CD4-positive, CD25-positive, alpha-beta regulatory T cell (primary cell): ENCODE results near the gene CLCA4. TPM values are rescaled to one million over a fixed set of nuclear protein-coding genes. Genes with fewer than 3 reads are reported as not detected.

Experiments
- ATAC-seq, 2 donors: fragments of 150-1000 bp; cut with Tn5 transposase; one replicate each; pipeline ENCODE4 v1.10.0; 2021; ENCODE audit warnings: low read depth in 2 of 2, moderate number of reproducible peaks in 2 of 2, moderate library complexity in 1 of 2
- DNase-seq, 3 donors: peaks; one replicate each; pipeline versions ENCODE4 v3.0.0 to v3.0.0-alpha.2; 2012 to 2022; ENCODE audit warnings: mixed read lengths in 1 of 3
- H3K27ac ChIP-seq: one replicate; pipeline ENCODE4 v1.7.0; 2013; ENCODE audit warnings: mild to moderate bottlenecking, low read length; ENCODE audit not compliant: insufficient read depth, poor library complexity, severe bottlenecking
- H3K27me3 ChIP-seq: one replicate; pipeline ENCODE4 v1.7.0; 2013; ENCODE audit warnings: low read length; ENCODE audit not compliant: control insufficient read depth, insufficient read depth
- H3K36me3 ChIP-seq: one replicate; pipeline ENCODE4 v1.7.0; 2013; ENCODE audit warnings: mild to moderate bottlenecking, low read length, moderate library complexity; ENCODE audit not compliant: control insufficient read depth, insufficient read depth
- H3K4me1 ChIP-seq: 2 replicates; pipeline ENCODE4 v1.7.0; 2013; ENCODE audit warnings: mild to moderate bottlenecking, low read length; ENCODE audit not compliant: insufficient read depth, control insufficient read depth, poor library complexity, severe bottlenecking
- H3K4me3 ChIP-seq: one replicate; pipeline ENCODE4 v1.7.0; 2013; ENCODE audit warnings: low read depth, mild to moderate bottlenecking, low read length, moderate library complexity
- H3K9me3 ChIP-seq, 2 experiments: 1 replicate in 1 of 2; 2 replicates in 1 of 2; pipeline ENCODE4 v1.7.0; 2013; ENCODE audit warnings: low read length in 2 of 2, mild to moderate bottlenecking in 1 of 2, moderate library complexity in 1 of 2; ENCODE audit not compliant: control insufficient read depth in 2 of 2
- H3K27ac Mint-ChIP-seq, 3 donors: one replicate each; pipeline ENCODE4 v1.8.0; 2020 to 2022; ENCODE audit warnings: mild to moderate bottlenecking in 3 of 3, mixed read lengths in 3 of 3, moderate library complexity in 2 of 3
- H3K27me3 Mint-ChIP-seq: one replicate; pipeline ENCODE4 v1.8.0; 2022; ENCODE audit warnings: mild to moderate bottlenecking, mixed read lengths
- H3K36me3 Mint-ChIP-seq: one replicate; pipeline ENCODE4 v1.8.0; 2020; ENCODE audit warnings: mixed read lengths
- H3K4me1 Mint-ChIP-seq, 4 donors: one replicate each; pipeline ENCODE4 v1.8.0; 2020 to 2022; ENCODE audit warnings: mixed read lengths in 4 of 4, mild to moderate bottlenecking in 1 of 4
- H3K4me3 Mint-ChIP-seq, 4 donors: one replicate each; pipeline ENCODE4 v1.8.0; 2020 to 2022; ENCODE audit warnings: mild to moderate bottlenecking in 4 of 4, mixed read lengths in 4 of 4, moderate library complexity in 3 of 4
- H3K9me3 Mint-ChIP-seq, 7 donors: one replicate each; pipeline ENCODE4 v1.8.0; 2020 to 2022; ENCODE audit warnings: mixed read lengths in 7 of 7, mild to moderate bottlenecking in 3 of 7, moderate library complexity in 2 of 7
- polyA plus RNA-seq, 4 donors: library from polyadenylated mRNA; unstranded; fragments of 300-500 nt; fragmentation: Illumina TruSeq; gene quantifications; one replicate each; pipeline ENCODE4 v1.2.3, GENCODE V29; 2021
- total RNA-seq: library from RNA; stranded (reverse); gene quantifications from one replicate; pipeline ENCODE4 v1.2.3, GENCODE V29; 2022

CLCA4 gene
- total and polyA plus RNA-seq, 5 donors from 2014 or later = not detected

DNA sequence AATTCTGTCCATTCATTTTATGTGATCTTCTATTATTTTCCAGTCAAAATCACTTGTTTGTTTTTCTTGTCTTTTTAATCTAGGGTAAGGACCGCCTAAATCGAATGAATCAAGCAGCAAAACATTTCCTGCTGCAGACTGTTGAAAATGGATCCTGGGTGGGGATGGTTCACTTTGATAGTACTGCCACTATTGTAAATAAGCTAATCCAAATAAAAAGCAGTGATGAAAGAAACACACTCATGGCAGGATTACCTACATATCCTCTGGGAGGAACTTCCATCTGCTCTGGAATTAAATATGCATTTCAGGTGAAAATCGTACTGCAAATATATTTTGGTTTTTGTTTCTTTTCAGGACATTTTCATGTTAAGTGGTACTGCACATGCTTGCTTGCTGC, 20.5 kb downstream of the CLCA4 start:
- Histone ChIP-seq H3K4me3 (no peak overlapping the region), H3K27me3 (peaks cover 3% of the 10 kb centered on the region), H3K9me3 (no peaks in the 10 kb centered on the region), H3K27ac (no peak overlapping the region), H3K4me1 (no peaks in the 10 kb centered on the region), H3K36me3 (no peaks in the 10 kb centered on the region)
- H3K36me3 Mint-ChIP-seq = no peaks in the 10 kb centered on the region
- no peak overlapping the region for H3K27ac Mint-ChIP-seq
- no peaks in the 10 kb centered on the region for H3K9me3 Mint-ChIP-seq
- DNase-seq = no peak
- peaks cover 9% of the 10 kb centered on the region for H3K27me3 Mint-ChIP-seq
- H3K4me1 Mint-ChIP-seq = no peaks in the 10 kb centered on the region
- H3K4me3 Mint-ChIP-seq = no peak overlapping the region
- ATAC-seq = no peak

DNA sequence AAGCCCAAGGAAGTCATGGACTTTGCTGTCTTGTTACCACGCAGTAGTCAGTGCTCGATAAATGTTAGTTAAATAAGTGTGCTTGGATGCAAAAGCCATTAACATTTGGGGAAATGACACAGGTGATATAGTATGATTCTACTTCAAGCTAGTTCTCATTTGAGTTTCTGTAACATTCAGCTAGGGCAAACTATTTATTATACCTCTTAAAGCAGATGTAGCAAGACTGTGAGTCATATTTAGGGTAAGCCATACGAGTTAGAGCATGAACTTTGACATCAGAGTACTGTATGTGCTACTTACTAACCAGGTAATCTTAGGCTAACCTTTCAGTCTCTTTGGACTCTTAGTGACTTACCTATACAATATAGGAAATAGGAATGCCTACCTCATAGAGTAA, 21.0 kb downstream of the CLCA4 start:
- no peaks in the 10 kb centered on the region for H3K36me3 ChIP-seq
- DNase-seq (no peak), ATAC-seq (no peak)
- H3K27ac Mint-ChIP-seq = no peak overlapping the region
- H3K27me3 ChIP-seq = peaks cover 3% of the 10 kb centered on the region
- no peaks in the 10 kb centered on the region for H3K4me1 Mint-ChIP-seq
- H3K9me3 ChIP-seq = no peaks in the 10 kb centered on the region
- no peak overlapping the region for H3K4me3 ChIP-seq
- H3K9me3 Mint-ChIP-seq = no peaks in the 10 kb centered on the region
- H3K27ac ChIP-seq = no peak overlapping the region
- peaks cover 9% of the 10 kb centered on the region for H3K27me3 Mint-ChIP-seq
- no peaks in the 10 kb centered on the region for H3K4me1 ChIP-seq
- H3K4me3 Mint-ChIP-seq = no peak overlapping the region
- no peaks in the 10 kb centered on the region for H3K36me3 Mint-ChIP-seq

DNA sequence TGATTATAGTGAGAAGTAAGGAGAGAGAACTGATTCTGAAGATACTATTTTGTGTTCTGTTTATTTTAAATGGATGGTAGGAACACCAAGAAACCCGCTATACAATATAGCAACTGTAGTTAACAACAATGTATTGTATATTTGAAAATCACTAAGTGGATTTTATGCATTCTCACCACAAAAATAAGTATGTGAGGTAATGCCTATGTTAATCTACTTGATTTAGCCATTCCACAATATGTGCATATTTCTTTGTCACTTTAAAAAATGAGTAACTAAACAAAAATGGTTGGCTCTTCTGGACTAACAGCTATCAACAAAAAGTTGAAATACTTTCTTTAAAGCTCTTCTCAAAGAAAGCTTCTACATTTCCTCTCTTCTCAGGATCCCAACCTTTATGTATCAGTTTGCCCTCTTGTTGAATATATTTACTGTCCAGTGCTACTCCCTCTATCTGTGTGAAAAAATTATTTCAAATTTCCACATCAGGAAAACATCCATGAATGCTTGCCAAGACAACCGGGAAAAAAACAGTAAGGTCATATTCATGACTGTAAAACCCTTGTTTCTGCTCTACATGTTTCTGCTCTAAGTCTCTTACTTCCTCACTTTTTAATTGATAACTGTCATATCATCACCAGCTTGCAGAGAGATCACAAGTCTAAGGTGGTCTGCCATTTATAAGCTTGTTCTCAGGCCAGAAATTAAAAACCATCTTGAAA, 27.0 kb downstream of the CLCA4 start:
- Histone ChIP-seq H3K9me3 (no peaks in the 10 kb centered on the region), H3K27me3 (peaks cover 3% of the 10 kb centered on the region), H3K36me3 (no peaks in the 10 kb centered on the region), H3K27ac (no peak overlapping the region), H3K4me1 (no peaks in the 10 kb centered on the region), H3K4me3 (no peak overlapping the region)
- H3K4me1 Mint-ChIP-seq = no peaks in the 10 kb centered on the region
- peaks cover 0 to 1% (median 0%) of the 10 kb centered on the region in 7 donors for H3K9me3 Mint-ChIP-seq
- no peak for ATAC-seq
- DNase-seq = no peak
- H3K36me3 Mint-ChIP-seq = no peaks in the 10 kb centered on the region
- peaks cover 15% of the 10 kb centered on the region for H3K27me3 Mint-ChIP-seq
- H3K27ac Mint-ChIP-seq = no peak overlapping the region
- H3K4me3 Mint-ChIP-seq = no peak overlapping the region

DNA sequence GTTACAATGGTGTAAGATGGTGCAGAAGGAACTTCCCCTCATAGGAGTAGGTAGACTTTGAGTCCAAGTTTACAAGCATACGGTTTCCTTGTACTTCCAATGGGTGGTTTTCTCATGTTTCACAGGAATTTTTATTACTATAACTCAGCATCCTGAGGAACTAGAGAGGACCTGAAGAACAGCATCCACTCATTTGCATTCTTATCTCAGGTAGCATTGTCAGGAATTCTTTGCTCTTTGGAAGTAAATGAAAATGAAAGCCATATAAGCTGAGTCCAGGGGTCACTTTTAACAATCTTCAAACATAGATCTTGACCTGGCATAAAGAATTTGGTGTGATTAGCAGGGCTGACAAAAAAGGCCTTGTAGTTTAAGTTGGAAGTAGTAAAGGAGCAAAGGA, 34.4 kb downstream of the CLCA4 start:
- Mint-ChIP-seq H3K4me1 (no peaks in the 10 kb centered on the region), H3K36me3 (no peaks in the 10 kb centered on the region), H3K4me3 (no peak overlapping the region), H3K27me3 (peaks cover 6% of the 10 kb centered on the region), H3K9me3 (peaks cover 0 to 3% (median 0%) of the 10 kb centered on the region in 7 donors), H3K27ac (no peak overlapping the region)
- no peaks in the 10 kb centered on the region for H3K4me1 ChIP-seq
- H3K36me3 ChIP-seq = no peaks in the 10 kb centered on the region
- no peak for DNase-seq
- H3K4me3 ChIP-seq = no peak overlapping the region
- no peaks in the 10 kb centered on the region for H3K27me3 ChIP-seq
- ATAC-seq = no peak
- no peak overlapping the region for H3K27ac ChIP-seq
- H3K9me3 ChIP-seq = no peaks in the 10 kb centered on the region

DNA sequence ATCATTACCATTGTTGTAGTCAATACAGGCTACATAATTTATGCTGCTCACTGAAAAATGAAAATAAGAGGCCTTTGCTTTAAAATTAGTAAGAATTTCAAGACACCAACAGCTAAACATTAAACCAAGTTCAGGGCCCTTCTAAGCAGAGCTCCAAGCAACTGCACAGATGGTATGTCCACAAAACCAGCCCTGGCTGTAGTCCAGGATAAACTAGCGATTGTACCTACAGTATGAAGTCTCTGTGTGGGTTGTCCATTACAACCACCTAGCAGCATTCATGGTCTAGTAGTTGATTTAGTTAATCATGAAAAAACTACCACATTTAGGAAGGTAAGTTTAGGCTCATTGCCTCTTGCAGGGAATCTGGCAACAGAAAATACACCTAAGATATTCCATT, 35.3 kb downstream of the CLCA4 start:
- Mint-ChIP-seq H3K27ac (no peak overlapping the region), H3K27me3 (peaks cover 6% of the 10 kb centered on the region), H3K4me3 (no peak overlapping the region), H3K36me3 (no peaks in the 10 kb centered on the region), H3K4me1 (no peaks in the 10 kb centered on the region), H3K9me3 (peaks cover 0 to 3% (median 0%) of the 10 kb centered on the region in 7 donors)
- no peak overlapping the region for H3K27ac ChIP-seq
- H3K4me3 ChIP-seq = no peak overlapping the region
- DNase-seq (no peak), ATAC-seq (no peak)
- H3K27me3 ChIP-seq = no peaks in the 10 kb centered on the region
- no peaks in the 10 kb centered on the region for H3K9me3 ChIP-seq
- no peaks in the 10 kb centered on the region for H3K4me1 ChIP-seq
- H3K36me3 ChIP-seq = no peaks in the 10 kb centered on the region

DNA sequence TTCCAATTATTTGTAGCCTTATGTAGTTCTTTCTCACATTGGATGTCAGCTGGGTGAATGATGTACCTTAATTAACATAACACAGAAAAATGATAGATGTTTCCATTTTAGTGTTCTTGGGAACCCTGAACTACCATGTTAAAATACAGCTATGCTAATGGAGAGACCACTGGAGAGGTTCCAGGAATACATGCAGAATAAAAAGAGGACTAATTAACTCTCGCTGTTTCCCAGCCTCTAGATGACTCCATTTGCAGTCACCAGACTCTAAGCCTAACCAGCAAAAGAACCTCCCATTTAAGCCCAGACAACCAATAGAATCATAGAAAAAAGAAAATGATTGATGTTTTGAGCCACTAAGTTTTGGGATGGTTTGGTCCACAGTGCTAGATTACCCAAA, 36.2 kb downstream of the CLCA4 start:
- no peak overlapping the region for H3K4me3 Mint-ChIP-seq
- no peak overlapping the region for H3K4me3 ChIP-seq
- H3K36me3 Mint-ChIP-seq = no peaks in the 10 kb centered on the region
- DNase-seq (no peak), ATAC-seq (no peak)
- no peak overlapping the region for H3K27ac Mint-ChIP-seq
- no peaks in the 10 kb centered on the region for H3K27me3 ChIP-seq
- no peak overlapping the region for H3K27ac ChIP-seq
- no peaks in the 10 kb centered on the region for H3K4me1 Mint-ChIP-seq
- no peaks in the 10 kb centered on the region for H3K4me1 ChIP-seq
- H3K9me3 ChIP-seq = no peaks in the 10 kb centered on the region
- no peaks in the 10 kb centered on the region for H3K36me3 ChIP-seq
- H3K9me3 Mint-ChIP-seq = peaks cover 0 to 3% (median 0%) of the 10 kb centered on the region in 7 donors
- H3K27me3 Mint-ChIP-seq = peaks cover 6% of the 10 kb centered on the region

DNA sequence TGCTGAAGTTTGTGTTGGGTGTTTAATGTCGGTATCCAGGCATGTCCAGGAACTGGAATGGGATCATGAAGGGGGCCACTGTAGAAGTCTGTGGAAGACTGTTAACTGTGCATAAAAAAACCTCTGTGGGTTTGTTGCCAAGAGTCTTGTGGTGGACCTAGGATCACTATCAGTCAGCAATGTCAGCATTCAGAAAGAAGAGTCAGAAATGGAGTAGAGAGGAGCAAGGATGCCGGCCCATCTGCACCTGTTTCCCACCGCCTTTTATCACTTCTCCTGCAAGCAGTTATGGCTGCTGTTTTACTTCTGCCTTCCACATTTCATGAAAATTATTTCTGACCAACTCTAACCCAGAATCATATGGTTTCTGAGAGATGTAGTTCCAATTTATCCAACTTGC, 36.7 kb downstream of the CLCA4 start:
- H3K4me1 ChIP-seq = no peaks in the 10 kb centered on the region
- Mint-ChIP-seq H3K27ac (no peak overlapping the region), H3K9me3 (peaks cover 0 to 3% (median 0%) of the 10 kb centered on the region in 7 donors), H3K4me3 (no peak overlapping the region), H3K36me3 (no peaks in the 10 kb centered on the region), H3K27me3 (peaks cover 3% of the 10 kb centered on the region), H3K4me1 (no peaks in the 10 kb centered on the region)
- H3K4me3 ChIP-seq = no peak overlapping the region
- DNase-seq = no peak
- H3K36me3 ChIP-seq = no peaks in the 10 kb centered on the region
- H3K27ac ChIP-seq = no peak overlapping the region
- H3K27me3 ChIP-seq = no peaks in the 10 kb centered on the region
- no peak for ATAC-seq
- no peaks in the 10 kb centered on the region for H3K9me3 ChIP-seq

DNA sequence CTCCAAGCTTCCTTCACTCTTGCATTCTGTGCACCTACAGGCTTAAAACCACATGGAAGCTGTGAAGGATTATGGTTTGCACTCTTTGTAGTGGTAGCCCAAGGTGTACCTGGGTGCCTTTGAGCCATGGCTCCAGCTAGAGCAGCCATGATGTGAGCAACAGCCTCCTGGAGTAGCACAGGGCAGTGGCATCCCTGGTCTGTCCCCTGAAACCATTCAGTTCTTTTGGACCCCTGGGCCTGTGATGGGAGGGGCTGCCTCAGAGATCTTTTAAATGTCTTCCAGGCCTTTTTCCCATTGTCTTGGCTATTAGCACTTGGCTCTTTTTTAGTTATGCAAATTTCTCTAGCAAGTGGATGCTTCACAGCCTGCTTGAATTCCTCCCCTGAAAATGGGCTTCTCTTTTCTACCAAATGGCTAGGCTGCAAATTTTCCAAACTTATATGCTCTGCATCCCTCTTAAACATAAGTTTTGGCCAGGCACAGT, 47.4 kb downstream of the CLCA4 start:
- Mint-ChIP-seq H3K4me1 (no peaks in the 10 kb centered on the region), H3K27me3 (no peaks in the 10 kb centered on the region), H3K9me3 (peaks cover 0 to 31% (median 6%) of the 10 kb centered on the region in 7 donors), H3K27ac (no peak overlapping the region), H3K36me3 (no peaks in the 10 kb centered on the region), H3K4me3 (no peak overlapping the region)
- Histone ChIP-seq H3K4me3 (no peak overlapping the region), H3K4me1 (no peaks in the 10 kb centered on the region), H3K9me3 (no peaks in the 10 kb centered on the region), H3K36me3 (no peaks in the 10 kb centered on the region), H3K27ac (no peak overlapping the region), H3K27me3 (peaks cover 2% of the 10 kb centered on the region)
- ATAC-seq = no peak
- DNase-seq = no peak
